ENCODE results near the gene PHLDB3.
A peak's percentile ranks its signal among the peaks of the same experiment; 100 is the strongest.

Gene PHLDB3

DNA sequence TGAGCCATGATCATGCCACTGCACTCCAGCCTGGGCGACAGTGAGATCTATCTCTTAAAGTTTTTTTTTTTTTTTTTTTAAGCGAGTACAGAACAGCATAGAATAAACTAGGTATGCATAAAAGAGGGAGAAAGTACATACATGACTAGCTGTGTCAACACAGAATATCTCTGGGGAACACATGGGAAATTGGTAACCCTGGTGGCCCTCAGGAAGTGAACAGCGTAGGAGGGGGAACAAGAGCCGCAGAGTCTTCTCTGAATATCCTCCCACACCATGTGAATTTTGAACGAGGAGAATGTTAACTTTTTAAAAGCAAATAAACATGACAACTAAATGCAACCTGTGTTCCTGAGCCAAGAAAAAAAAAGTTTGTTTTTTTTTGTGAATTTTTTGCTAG is 15.2 kb downstream of the PHLDB3 start:
- no peak overlapping the region for H4K8ac ChIP-seq (ENCODE audit: low read depth, low read length)
- H4K5ac ChIP-seq (ENCODE audit: low read length) = no peak overlapping the region
- no peak overlapping the region for H3K18ac ChIP-seq (ENCODE audit: low read length)
- H3K4me3 ChIP-seq (ENCODE audit: low read length) = no peak overlapping the region
- H2AK5ac ChIP-seq (ENCODE audit: low read length) = no peak overlapping the region
- no peak for DNase-seq
- no peak overlapping the region for H3K56ac ChIP-seq (ENCODE audit: low read length)
- H3K9ac ChIP-seq (ENCODE audit: low read length) = no peak overlapping the region
- no peak overlapping the region for H3K23ac ChIP-seq (ENCODE audit: low read length)
- no peak overlapping the region for H2BK15ac ChIP-seq (replicated peaks; ENCODE audit: low read depth)
- no peak overlapping the region for H3K4me2 ChIP-seq (ENCODE audit: low read length)
- no peaks in the 10 kb centered on the region for H3K4me1 ChIP-seq (ENCODE audit: control insufficient read depth, low read depth, low read length)
- H3K79me2 ChIP-seq (ENCODE audit: control insufficient read depth, insufficient read depth, low read length) = no peaks in the 10 kb centered on the region
- no peak overlapping the region for H2BK5ac ChIP-seq (ENCODE audit: low read length)
- no peaks in the 10 kb centered on the region for H3K79me1 ChIP-seq (ENCODE audit: low read length)
- H2BK120ac ChIP-seq (ENCODE audit: low read depth, low read length) = no peak overlapping the region
- no peak overlapping the region for H3K27ac ChIP-seq (ENCODE audit: low read depth, low read length)
- no peaks in the 10 kb centered on the region for H3K36me3 ChIP-seq (ENCODE audit: control insufficient read depth, insufficient read depth, low read length)
- H3K27me3 ChIP-seq (ENCODE audit: insufficient read depth, low read length, poor library complexity) = no peaks in the 10 kb centered on the region
- no CpG with 5 or more reads among the region's 5 CpGs for WGBS (ENCODE audit: extremely low coverage, insufficient coverage, low lambda C conversion rate)
- H3K4ac ChIP-seq (ENCODE audit: low read depth, low read length) = no peak overlapping the region

DNA sequence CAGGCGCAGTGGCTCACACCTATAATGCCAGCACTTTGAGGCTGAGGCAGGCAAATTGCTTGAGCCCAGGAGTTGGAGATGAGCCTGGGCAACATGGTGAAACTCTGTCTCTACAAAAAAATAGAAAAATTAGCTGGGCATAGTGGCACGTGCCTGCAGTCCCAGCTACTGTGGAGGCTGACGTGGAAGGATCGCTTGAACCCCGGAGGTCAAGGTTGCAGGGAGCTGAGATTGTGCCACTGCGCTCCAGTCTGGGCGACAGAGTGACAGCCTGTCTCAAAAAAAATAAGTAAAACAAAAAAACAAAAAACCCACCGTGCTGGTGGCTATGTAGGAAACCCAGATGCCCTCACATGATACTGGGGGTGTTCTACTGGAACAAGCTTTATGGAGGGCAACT is 16.4 kb downstream of the PHLDB3 start:
- H3K18ac ChIP-seq (ENCODE audit: low read length) = no peak overlapping the region
- no peak overlapping the region for H3K27ac ChIP-seq (ENCODE audit: low read depth, low read length)
- no CpG with 5 or more reads among the region's 8 CpGs for WGBS (ENCODE audit: extremely low coverage, insufficient coverage, low lambda C conversion rate)
- no peak overlapping the region for H3K9ac ChIP-seq (ENCODE audit: low read length)
- H4K5ac ChIP-seq (ENCODE audit: low read length) = no peak overlapping the region
- H3K79me2 ChIP-seq (ENCODE audit: control insufficient read depth, insufficient read depth, low read length) = no peaks in the 10 kb centered on the region
- H4K8ac ChIP-seq (ENCODE audit: low read depth, low read length) = no peak overlapping the region
- no peaks in the 10 kb centered on the region for H3K4me1 ChIP-seq (ENCODE audit: control insufficient read depth, low read depth, low read length)
- no peak overlapping the region for H2BK15ac ChIP-seq (replicated peaks; ENCODE audit: low read depth)
- no peak overlapping the region for H2AK5ac ChIP-seq (ENCODE audit: low read length)
- H2BK5ac ChIP-seq (ENCODE audit: low read length) = no peak overlapping the region
- no peaks in the 10 kb centered on the region for H3K36me3 ChIP-seq (ENCODE audit: control insufficient read depth, insufficient read depth, low read length)
- no peak overlapping the region for H3K56ac ChIP-seq (ENCODE audit: low read length)
- DNase-seq = no peak
- no peak overlapping the region for H3K4me3 ChIP-seq (ENCODE audit: low read length)
- H2BK120ac ChIP-seq (ENCODE audit: low read depth, low read length) = no peak overlapping the region
- no peaks in the 10 kb centered on the region for H3K27me3 ChIP-seq (ENCODE audit: insufficient read depth, low read length, poor library complexity)
- no peak overlapping the region for H3K4me2 ChIP-seq (ENCODE audit: low read length)
- H3K4ac ChIP-seq (ENCODE audit: low read depth, low read length) = no peak overlapping the region
- H3K23ac ChIP-seq (ENCODE audit: low read length) = no peak overlapping the region
- no peaks in the 10 kb centered on the region for H3K79me1 ChIP-seq (ENCODE audit: low read length)

DNA sequence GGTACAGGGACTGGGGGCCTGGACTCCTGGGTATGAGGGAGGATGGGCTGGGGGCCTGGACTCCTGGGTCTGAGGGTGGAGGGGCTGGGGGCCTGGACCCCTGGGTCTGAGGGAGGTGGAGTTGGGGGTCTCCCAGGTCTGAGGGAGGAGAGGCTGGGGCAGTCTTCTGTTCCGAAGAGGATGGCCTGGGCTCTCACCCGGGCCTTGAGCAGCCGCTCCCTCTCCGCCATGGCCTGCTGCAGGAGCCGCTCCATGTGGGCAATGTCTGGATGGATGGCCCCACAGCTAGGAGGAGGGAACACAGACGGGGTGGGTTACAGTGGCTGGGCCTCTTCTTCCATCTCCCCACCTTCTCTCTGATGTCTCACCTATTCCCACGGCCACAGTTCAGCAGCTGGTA is 18.1 kb downstream of the PHLDB3 start:
- Histone ChIP-seq H2BK5ac (ENCODE audit: low read length) (no peak overlapping the region), H3K9ac (ENCODE audit: low read length) (no peak overlapping the region), H3K4me3 (ENCODE audit: low read length) (no peak overlapping the region), H3K27ac (ENCODE audit: low read depth, low read length) (no peak overlapping the region), H2BK15ac (replicated peaks; ENCODE audit: low read depth) (no peak overlapping the region), H3K79me2 (ENCODE audit: control insufficient read depth, insufficient read depth, low read length) (no peaks in the 10 kb centered on the region), H3K36me3 (ENCODE audit: control insufficient read depth, insufficient read depth, low read length) (no peaks in the 10 kb centered on the region), H3K56ac (ENCODE audit: low read length) (no peak overlapping the region), H3K4ac (ENCODE audit: low read depth, low read length) (no peak overlapping the region), H2BK120ac (ENCODE audit: low read depth, low read length) (no peak overlapping the region), H3K18ac (ENCODE audit: low read length) (no peak overlapping the region), H3K79me1 (ENCODE audit: low read length) (no peaks in the 10 kb centered on the region), H3K4me1 (ENCODE audit: control insufficient read depth, low read depth, low read length) (no peaks in the 10 kb centered on the region), H3K27me3 (ENCODE audit: insufficient read depth, low read length, poor library complexity) (no peaks in the 10 kb centered on the region), H3K23ac (ENCODE audit: low read length) (no peak overlapping the region), H4K5ac (ENCODE audit: low read length) (no peak overlapping the region), H4K8ac (ENCODE audit: low read depth, low read length) (no peak overlapping the region), H3K4me2 (ENCODE audit: low read length) (no peak overlapping the region), H2AK5ac (ENCODE audit: low read length) (no peak overlapping the region)
- no peak for DNase-seq
- WGBS (ENCODE audit: extremely low coverage, insufficient coverage, low lambda C conversion rate) = no CpG with 5 or more reads among the region's 7 CpGs

DNA sequence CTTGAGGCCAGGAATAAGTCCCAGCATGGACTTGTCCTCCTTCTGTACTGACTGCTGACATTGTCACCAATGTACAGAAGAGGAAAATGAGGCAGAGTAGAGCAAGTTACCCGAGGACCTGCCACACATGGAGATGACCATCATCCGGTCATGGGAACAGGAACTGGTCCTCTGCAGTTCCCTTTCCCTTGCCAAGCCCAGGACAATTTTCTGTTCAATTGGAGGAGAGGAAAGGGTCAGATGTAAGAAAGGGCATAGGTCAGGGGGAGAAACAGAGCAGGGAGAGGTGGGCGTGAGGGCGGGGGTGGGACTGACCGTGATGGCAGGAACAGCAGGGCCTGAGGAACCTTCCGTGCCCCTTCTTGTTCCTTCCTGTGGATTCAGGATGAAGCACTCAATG is 18.6 kb downstream of the PHLDB3 start:
- no peak overlapping the region for H3K27ac ChIP-seq (ENCODE audit: low read depth, low read length)
- no peaks in the 10 kb centered on the region for H3K36me3 ChIP-seq (ENCODE audit: control insufficient read depth, insufficient read depth, low read length)
- H2BK15ac ChIP-seq (replicated peaks; ENCODE audit: low read depth) = no peak overlapping the region
- H2BK120ac ChIP-seq (ENCODE audit: low read depth, low read length) = no peak overlapping the region
- H3K23ac ChIP-seq (ENCODE audit: low read length) = no peak overlapping the region
- no peaks in the 10 kb centered on the region for H3K4me1 ChIP-seq (ENCODE audit: control insufficient read depth, low read depth, low read length)
- no peak overlapping the region for H2AK5ac ChIP-seq (ENCODE audit: low read length)
- no peaks in the 10 kb centered on the region for H3K79me1 ChIP-seq (ENCODE audit: low read length)
- H3K9ac ChIP-seq (ENCODE audit: low read length) = no peak overlapping the region
- no peak overlapping the region for H4K8ac ChIP-seq (ENCODE audit: low read depth, low read length)
- no peaks in the 10 kb centered on the region for H3K79me2 ChIP-seq (ENCODE audit: control insufficient read depth, insufficient read depth, low read length)
- H3K18ac ChIP-seq (ENCODE audit: low read length) = no peak overlapping the region
- no CpG with 5 or more reads among the region's 6 CpGs for WGBS (ENCODE audit: extremely low coverage, insufficient coverage, low lambda C conversion rate)
- H3K4me2 ChIP-seq (ENCODE audit: low read length) = no peak overlapping the region
- H3K4me3 ChIP-seq (ENCODE audit: low read length) = no peak overlapping the region
- DNase-seq = no peak
- no peak overlapping the region for H2BK5ac ChIP-seq (ENCODE audit: low read length)
- no peak overlapping the region for H3K56ac ChIP-seq (ENCODE audit: low read length)
- no peak overlapping the region for H4K5ac ChIP-seq (ENCODE audit: low read length)
- no peak overlapping the region for H3K4ac ChIP-seq (ENCODE audit: low read depth, low read length)
- no peaks in the 10 kb centered on the region for H3K27me3 ChIP-seq (ENCODE audit: insufficient read depth, low read length, poor library complexity)

DNA sequence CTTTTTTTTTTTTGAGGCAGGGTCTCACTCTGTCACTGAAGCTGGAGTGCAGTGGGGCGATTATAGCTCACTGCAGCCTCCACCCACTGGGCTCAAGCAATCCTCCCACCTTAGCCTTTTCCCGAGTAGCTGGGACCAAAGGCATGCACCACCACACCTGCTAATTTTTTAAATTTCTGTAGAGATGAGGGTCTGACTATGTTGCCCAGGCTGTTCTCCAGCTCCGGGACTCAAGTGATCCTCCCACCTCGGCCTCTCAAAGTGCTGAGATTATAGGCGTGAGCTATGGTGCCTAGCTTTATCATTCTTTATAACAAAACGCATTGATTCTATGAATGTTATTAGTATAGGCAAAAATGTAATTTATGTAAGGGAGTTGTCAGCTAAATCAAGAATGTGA is 21.3 kb downstream of the PHLDB3 start:
- no peak overlapping the region for H3K4me2 ChIP-seq (ENCODE audit: low read length)
- no peak overlapping the region for H4K5ac ChIP-seq (ENCODE audit: low read length)
- H3K79me1 ChIP-seq (ENCODE audit: low read length) = no peaks in the 10 kb centered on the region
- H3K4ac ChIP-seq (ENCODE audit: low read depth, low read length) = no peak overlapping the region
- no peak overlapping the region for H3K27ac ChIP-seq (ENCODE audit: low read depth, low read length)
- no peak overlapping the region for H3K4me3 ChIP-seq (ENCODE audit: low read length)
- H3K27me3 ChIP-seq (ENCODE audit: insufficient read depth, low read length, poor library complexity) = no peaks in the 10 kb centered on the region
- H3K36me3 ChIP-seq (ENCODE audit: control insufficient read depth, insufficient read depth, low read length) = no peaks in the 10 kb centered on the region
- no peaks in the 10 kb centered on the region for H3K4me1 ChIP-seq (ENCODE audit: control insufficient read depth, low read depth, low read length)
- no peak overlapping the region for H2BK120ac ChIP-seq (ENCODE audit: low read depth, low read length)
- H2AK5ac ChIP-seq (ENCODE audit: low read length) = no peak overlapping the region
- no peak overlapping the region for H4K8ac ChIP-seq (ENCODE audit: low read depth, low read length)
- no CpG with 5 or more reads among the region's 6 CpGs for WGBS (ENCODE audit: extremely low coverage, insufficient coverage, low lambda C conversion rate)
- H3K9ac ChIP-seq (ENCODE audit: low read length) = no peak overlapping the region
- H3K56ac ChIP-seq (ENCODE audit: low read length) = no peak overlapping the region
- H3K79me2 ChIP-seq (ENCODE audit: control insufficient read depth, insufficient read depth, low read length) = no peaks in the 10 kb centered on the region
- H3K23ac ChIP-seq (ENCODE audit: low read length) = no peak overlapping the region
- H3K18ac ChIP-seq (ENCODE audit: low read length) = no peak overlapping the region
- no peak overlapping the region for H2BK15ac ChIP-seq (replicated peaks; ENCODE audit: low read depth)
- H2BK5ac ChIP-seq (ENCODE audit: low read length) = no peak overlapping the region
- DNase-seq = no peak

DNA sequence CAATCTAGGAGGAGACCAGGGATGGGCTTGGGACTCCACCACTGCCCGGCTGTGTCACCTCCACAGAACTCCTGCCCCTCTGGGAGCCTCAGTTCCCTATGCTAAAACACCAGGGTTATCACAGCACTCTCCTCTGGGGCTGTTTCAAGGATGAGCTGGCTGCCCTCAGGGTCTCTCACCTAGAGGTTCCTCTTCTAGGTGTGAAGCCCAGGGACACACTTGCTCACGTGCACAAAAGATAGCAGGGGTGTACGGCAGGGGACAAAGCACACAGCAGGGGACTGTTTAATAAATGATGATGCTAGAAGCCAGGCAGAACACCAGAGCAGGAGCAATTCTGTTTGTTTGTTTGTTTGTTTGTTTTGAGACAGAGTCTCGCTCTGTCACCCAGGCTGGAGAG is 22.4 kb downstream of the PHLDB3 start:
- no peaks in the 10 kb centered on the region for H3K4me1 ChIP-seq (ENCODE audit: control insufficient read depth, low read depth, low read length)
- H3K27ac ChIP-seq (ENCODE audit: low read depth, low read length) = peak overlapping the region; percentile 4
- no peak overlapping the region for H2BK5ac ChIP-seq (ENCODE audit: low read length)
- no peak overlapping the region for H2BK15ac ChIP-seq (replicated peaks; ENCODE audit: low read depth)
- no peak overlapping the region for H3K9ac ChIP-seq (ENCODE audit: low read length)
- no peak overlapping the region for H2AK5ac ChIP-seq (ENCODE audit: low read length)
- H3K27me3 ChIP-seq (ENCODE audit: insufficient read depth, low read length, poor library complexity) = no peaks in the 10 kb centered on the region
- no CpG with 5 or more reads among the region's 4 CpGs for WGBS (ENCODE audit: extremely low coverage, insufficient coverage, low lambda C conversion rate)
- no peak overlapping the region for H3K23ac ChIP-seq (ENCODE audit: low read length)
- no peak for DNase-seq
- H3K4me2 ChIP-seq (ENCODE audit: low read length) = no peak overlapping the region
- H3K4ac ChIP-seq (ENCODE audit: low read depth, low read length) = no peak overlapping the region
- no peak overlapping the region for H4K8ac ChIP-seq (ENCODE audit: low read depth, low read length)
- no peak overlapping the region for H3K4me3 ChIP-seq (ENCODE audit: low read length)
- no peak overlapping the region for H3K56ac ChIP-seq (ENCODE audit: low read length)
- H3K18ac ChIP-seq (ENCODE audit: low read length) = no peak overlapping the region
- H3K79me1 ChIP-seq (ENCODE audit: low read length) = no peaks in the 10 kb centered on the region
- H3K36me3 ChIP-seq (ENCODE audit: control insufficient read depth, insufficient read depth, low read length) = no peaks in the 10 kb centered on the region
- no peaks in the 10 kb centered on the region for H3K79me2 ChIP-seq (ENCODE audit: control insufficient read depth, insufficient read depth, low read length)
- H4K5ac ChIP-seq (ENCODE audit: low read length) = no peak overlapping the region
- no peak overlapping the region for H2BK120ac ChIP-seq (ENCODE audit: low read depth, low read length)

Measured in mesendoderm (in vitro differentiated cells).